Psoas muscle (tissue), 8 donors: ENCODE results near the gene GPR15. TPM values are rescaled to one million over a fixed set of nuclear protein-coding genes. Genes with fewer than 3 reads are reported as not detected.

ENCODE experiments used
- ATAC-seq, 4 donors: fragments of 200-7000 bp; cut with Tn5 transposase; one replicate each; pipeline ENCODE4 v1.9.1; 2020; ENCODE audit warnings: moderate library complexity in 3 of 4, mild to moderate bottlenecking in 2 of 4
- DNase-seq, 2 donors: peaks; one replicate each; pipeline ENCODE4 v3.0.0-alpha.2; 2020
- H3K27ac ChIP-seq: fragments of 200-600 bp; one replicate; pipeline ENCODE4 v1.8.0; 2022
- H3K27me3 ChIP-seq, 3 donors: fragments of 200-600 bp in 1 of 3; one replicate each; pipeline versions ENCODE4 v1.6.1 to v1.8.0; 2013 to 2022; ENCODE audit warnings: low read length in 2 of 3, mild to moderate bottlenecking in 2 of 3, moderate library complexity in 1 of 3; ENCODE audit not compliant: insufficient read depth in 3 of 3
- H3K36me3 ChIP-seq, 2 donors: fragments of 200-600 bp in 1 of 2; one replicate each; pipeline versions ENCODE4 v1.6.1 to v1.8.0; 2013 to 2022; ENCODE audit warnings: low read depth in 1 of 2, mild to moderate bottlenecking in 1 of 2, moderate library complexity in 1 of 2; ENCODE audit not compliant: insufficient read depth in 1 of 2
- H3K4me1 ChIP-seq: fragments of 200-600 bp; one replicate; pipeline ENCODE4 v1.8.0; 2022
- H3K4me3 ChIP-seq: fragments of 200-600 bp; one replicate; pipeline ENCODE4 v1.8.0; 2022; ENCODE audit warnings: mild to moderate bottlenecking
- H3K9me3 ChIP-seq: fragments of 200-600 bp; one replicate; pipeline ENCODE4 v1.8.0; 2022
- CTCF ChIP-seq: fragments of 200-600 bp; IDR thresholded peaks from one replicate; pipeline ENCODE4 v1.8.0; 2022; ENCODE audit warnings: antibody characterized with exemption
- WGBS, 3 donors: extraction: QIAGEN DNeasy Blood & Tissue Kit; methylation state at CpG; one replicate each; pipeline versions ENCODE4 v1.1.6 to v1.1.7; 2013; 5-methylcytosine and 5-hydroxymethylcytosine counted together
- intact Hi-C, 2 donors: fragments of 100-400 bp; cut with DNase I; formaldehyde crosslinking; loops; one replicate each; pipeline versions ENCODE4 v1.11.0 to v1.14.2; 2022
- polyA plus RNA-seq, 3 donors: library from polyadenylated mRNA; stranded (reverse); fragments of 200-250 nt; gene quantifications; one replicate each; pipeline ENCODE4 v1.2.3, GENCODE V29; 2013
- total RNA-seq, 4 donors: library from RNA; stranded (reverse); fragmentation: NEBNext Ultra II Directional in 2 of 4; extraction: Animal tissue kit (Norgen Biotek cat#: 25700) in 2 of 4; gene quantifications; one replicate each; pipeline versions ENCODE4 v1.2.1 to v1.2.4, GENCODE V29; 2021 to 2023
- donor health status: healthy with polysubstance abuse.
- donor health status: DM: no; HTN: no; CAD: no; lungs with moderate emphysema.
- donor health status: Bipolar disorder and iron deficiency.
- donor health status: healthy.
- donor health status: DM: yes; HTN: yes; CAD: no.
- donor health status: DM: no; HTN: no; CAD: no.
- donor health status: DM: no; HTN: no; CAD: no.
- donor health status: DM: yes; HTN: yes; CAD: no.

GPR15 gene
- total and polyA plus RNA-seq, 7 donors: not detected

- intact Hi-C loops: no loop called here
- DNase-seq: no peak
- Histone ChIP-seq H3K36me3 (no peaks in the 10 kb centered on the region), H3K27ac (no peak overlapping the region), H3K27me3 (no peaks in the 10 kb centered on the region), H3K4me1 (no peaks in the 10 kb centered on the region), H3K9me3 (no peaks in the 10 kb centered on the region), H3K4me3 (no peak overlapping the region)
- peak in 1 of 4 donors; percentile 11 for ATAC-seq
- WGBS, 3 donors: 64 to 69% (median 65%) methylated on average over 4 of the region's 4 CpGs
- TF ChIP-seq CTCF: no peak
Observed at GRCh38 chr3:98500019-98500418, 31.8 kb upstream of the GPR15 start.

GRCh38 chr3:98501270-98501669 lies 30.5 kb upstream of the GPR15 start:
- WGBS, 3 donors: 76 to 80% (median 80%) methylated on average over 4 of the region's 4 CpGs

GRCh38 chr3:98501863-98502576 lies 29.8 kb upstream of the GPR15 start:
- no peak for ATAC-seq
- 93 to 94% (median 94%) methylated on average over 5 of the region's 5 CpGs for WGBS, 3 donors
- intact Hi-C loops: no loop called here

More at GRCh38 chr3:98501270-98501669, 30.5 kb upstream of the GPR15 start:
- TF ChIP-seq CTCF: no peak
- Histone ChIP-seq H3K4me3 (no peak overlapping the region), H3K36me3 (no peaks in the 10 kb centered on the region), H3K27me3 (no peaks in the 10 kb centered on the region), H3K9me3 (no peaks in the 10 kb centered on the region), H3K27ac (no peak overlapping the region), H3K4me1 (no peaks in the 10 kb centered on the region)
- no peak for ATAC-seq
- no peak for DNase-seq
- intact Hi-C loops: no loop called here

GRCh38 chr3:98504539-98504938 lies 27.2 kb upstream of the GPR15 start:
- no peak overlapping the region for H3K4me3 ChIP-seq
- ATAC-seq (no peak), DNase-seq (no peak)
- H3K27ac ChIP-seq: no peak overlapping the region
- no peak for TF ChIP-seq CTCF
- H3K9me3 ChIP-seq: no peaks in the 10 kb centered on the region
- intact Hi-C loops: no loop called here
- 71 to 79% (median 78%) methylated on average over 4 of the region's 4 CpGs for WGBS, 3 donors
- H3K27me3 ChIP-seq: no peaks in the 10 kb centered on the region
- no peaks in the 10 kb centered on the region for H3K36me3 ChIP-seq
- no peaks in the 10 kb centered on the region for H3K4me1 ChIP-seq

More at GRCh38 chr3:98501863-98502576, 29.8 kb upstream of the GPR15 start:
- H3K9me3 ChIP-seq: no peaks in the 10 kb centered on the region
- H3K4me3 ChIP-seq: no peak overlapping the region
- TF ChIP-seq CTCF: no peak
- no peaks in the 10 kb centered on the region for H3K27me3 ChIP-seq
- H3K36me3 ChIP-seq: no peaks in the 10 kb centered on the region
- no peak for DNase-seq
- H3K4me1 ChIP-seq: no peaks in the 10 kb centered on the region
- H3K27ac ChIP-seq: no peak overlapping the region

GRCh38 chr3:98508582-98508981 lies 23.2 kb upstream of the GPR15 start:
- no peak for TF ChIP-seq CTCF
- no peak overlapping the region for H3K27ac ChIP-seq

More at GRCh38 chr3:98508582-98508981, 23.2 kb upstream of the GPR15 start:
- 97 to 100% (median 98%) methylated on average over 2 of the region's 2 CpGs for WGBS, 3 donors
- peaks cover 0 to 2% of the 10 kb centered on the region in 2 donors for H3K36me3 ChIP-seq
- peaks cover 3% of the 10 kb centered on the region for H3K4me1 ChIP-seq
- H3K4me3 ChIP-seq: no peak overlapping the region
- H3K27me3 ChIP-seq: no peaks in the 10 kb centered on the region
- DNase-seq: no peak
- intact Hi-C loops: no loop called here
- no peaks in the 10 kb centered on the region for H3K9me3 ChIP-seq
- ATAC-seq: no peak
